ENCODE data around the gene COA8. TPM values are rescaled to one million over a fixed set of nuclear protein-coding genes. Genes with fewer than 3 reads are reported as not detected.

Gene COA8
- total and polyA plus RNA-seq, 9 of the 15 experiments (the other 6 are each of a cell fraction or from before 2014, with no cell fraction given) = 5.0 to 35.3 (median 25.7) TPM

DNA sequence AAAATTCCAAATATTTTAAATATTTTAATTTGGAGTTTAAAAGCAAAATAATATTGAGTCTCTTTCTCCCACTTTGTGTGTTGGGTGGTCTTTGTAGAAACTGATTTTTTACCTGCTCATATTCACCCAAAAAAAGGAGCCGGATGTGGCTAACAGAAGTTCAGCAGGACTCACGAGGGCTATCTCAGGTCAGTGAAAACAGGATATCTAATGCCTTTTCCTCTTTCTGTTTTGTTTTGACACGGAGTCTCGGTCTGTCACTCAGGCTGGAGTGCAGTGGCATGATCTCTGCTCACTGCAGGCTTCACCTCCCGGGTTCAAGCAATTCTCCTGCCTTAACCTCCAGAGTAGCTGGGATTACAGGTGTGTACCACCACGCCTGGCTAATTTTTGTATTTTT is 30.8 kb downstream of the COA8 start:
- TF ChIP-seq RFX7 (CRISPR knock-in tag; IDR thresholded peaks at IDR 0.05) = no peak
- TF ChIP-seq PRMT5 (CRISPR knock-in tag; IDR thresholded peaks at IDR 0.05) = no peak
- TF ChIP-seq NR3C1 (CRISPR knock-in tag; IDR thresholded peaks at IDR 0.05) = no peak
- TF ChIP-seq SMAD3 (CRISPR knock-in tag; conservative IDR thresholded peaks at IDR 0.05) = no peak
- TF ChIP-seq BMI1 (IDR thresholded peaks at IDR 0.05; ENCODE audit: low read length) = no peak
- no peak for TF ChIP-seq MXI1 (IDR thresholded peaks at IDR 0.05; ENCODE audit: low read depth, low read length)
- no peak for TF ChIP-seq ZNF274 (IDR thresholded peaks at IDR 0.05; ENCODE audit: borderline replicate concordance, low read depth, low read length)
- TF ChIP-seq PTRF (tag; IDR thresholded peaks at IDR 0.05) = no peak
- TF ChIP-seq TEAD1 (CRISPR knock-in tag; IDR thresholded peaks at IDR 0.05) = no peak
- no peak for TF ChIP-seq RBM34 (IDR thresholded peaks at IDR 0.05; ENCODE audit: borderline replicate concordance, insufficient read depth, low read length)
- no peak for TF ChIP-seq MEF2D (tag; conservative IDR thresholded peaks at IDR 0.05; ENCODE audit: low read depth)
- TF ChIP-seq MEF2A (IDR thresholded peaks at IDR 0.05; ENCODE audit: control insufficient read depth, low read depth, low read length) = no peak
- TF ChIP-seq PYGO2 (tag; IDR thresholded peaks at IDR 0.05) = no peak
- TF ChIP-seq, protein P1, sequence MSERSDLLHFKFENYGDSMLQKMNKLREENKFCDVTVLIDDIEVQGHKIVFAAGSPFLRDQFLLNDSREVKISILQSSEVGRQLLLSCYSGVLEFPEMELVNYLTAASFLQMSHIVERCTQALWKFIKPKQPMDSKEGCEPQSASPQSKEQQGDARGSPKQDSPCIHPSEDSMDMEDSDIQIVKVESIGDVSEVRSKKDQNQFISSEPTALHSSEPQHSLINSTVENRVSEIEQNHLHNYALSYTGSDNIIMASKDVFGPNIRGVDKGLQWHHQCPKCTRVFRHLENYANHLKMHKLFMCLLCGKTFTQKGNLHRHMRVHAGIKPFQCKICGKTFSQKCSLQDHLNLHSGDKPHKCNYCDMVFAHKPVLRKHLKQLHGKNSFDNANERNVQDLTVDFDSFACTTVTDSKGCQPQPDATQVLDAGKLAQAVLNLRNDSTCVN (CRISPR knock-in tag; IDR thresholded peaks at IDR 0.05) = no peak
- TF ChIP-seq ZNF239 (CRISPR knock-in tag; IDR thresholded peaks at IDR 0.05) = no peak
- ChIA-PET POLR2A (no interaction called here), CTCF (ENCODE audit: low intra/inter-chr PET ratio) (no interaction called here)
- no peaks in the 10 kb centered on the region for H3K27me3 ChIP-seq (ENCODE audit: control insufficient read depth in 2 of 2, insufficient read depth in 2 of 2, low read length in 2 of 2)
- H4K20me1 ChIP-seq (replicated peaks; ENCODE audit: control insufficient read depth, insufficient read depth, low read length) = no peaks in the 10 kb centered on the region
- no peak overlapping the region for H3K4me3 ChIP-seq
- no peaks in the 10 kb centered on the region; a peak in 1 of 5 replicates for H3K4me1 ChIP-seq (replicated peaks in 1 of 2; ENCODE audit: control insufficient read depth in 2 of 2, insufficient read depth in 2 of 2, low read length in 2 of 2)
- no peak overlapping the region for H3K27ac ChIP-seq (ENCODE audit: extremely low read depth, low read depth, low read length)
- H3K79me2 ChIP-seq (ENCODE audit: control insufficient read depth, insufficient read depth, low read length) = no peaks in the 10 kb centered on the region
- H3K9ac ChIP-seq (ENCODE audit: insufficient read depth in 1 of 2, low read depth in 2 of 2, low read length in 2 of 2) = no peak overlapping the region
- H3K9me3 ChIP-seq (replicated peaks; ENCODE audit: control insufficient read depth, insufficient read depth, low read depth, low read length) = no peaks in the 10 kb centered on the region
- BruUV-seq (replicated peaks) = no TSS peak
- H3K4me2 ChIP-seq (ENCODE audit: insufficient read depth, low read length) = no peak overlapping the region
- H3K9me1 ChIP-seq (ENCODE audit: control insufficient read depth, insufficient read depth, low read length) = no peaks in the 10 kb centered on the region
- H3K36me3 ChIP-seq (ENCODE audit: control insufficient read depth, insufficient read depth, low read length) = peaks cover 7% of the 10 kb centered on the region; the same call in 1 of the 3 replicates
- no peak for DNase-seq (ENCODE audit: extremely low read depth in 1 of 4, low spot score in 3 of 4)
- no peak overlapping the region for H2AFZ ChIP-seq (ENCODE audit: low read depth, low read length)
- in situ Hi-C loops (cut with MboI) = no loop called here
- no peak for ATAC-seq
- no peak for FAIRE-seq
- intact Hi-C loops (cut with micrococcal nuclease) = no loop called here
- 71% methylated on average over 5 of the region's 6 CpGs for WGBS (ENCODE audit: insufficient coverage, low coverage, missing lambda C conversion rate)
